Upper lobe of left lung (tissue), 6 donors: ENCODE data around the gene MFSD6. TPM values are rescaled to one million over a fixed set of nuclear protein-coding genes. Genes with fewer than 3 reads are reported as not detected.

Experiments used
- ATAC-seq, 2 donors: fragments of 200-7000 bp; cut with Tn5 transposase; one replicate each; pipeline ENCODE4 v1.9.1; 2022; ENCODE audit warnings: mild to moderate bottlenecking in 2 of 2, moderate library complexity in 2 of 2; ENCODE audit not compliant: low FRiP score in 2 of 2
- DNase-seq, 2 donors: peaks; one replicate each; pipeline ENCODE4 v3.0.0-alpha.2; 2019 to 2020
- H3K27ac ChIP-seq, 4 donors: fragments of 200-600 bp; sonication (generic); one replicate each; pipeline ENCODE4 v1.5.1; 2016 to 2019
- H3K27me3 ChIP-seq, 4 donors: fragments of 200-600 bp; sonication (generic); one replicate each; pipeline ENCODE4 v1.5.1; 2017 to 2019
- H3K36me3 ChIP-seq, 4 donors: fragments of 200-600 bp; sonication (generic); one replicate each; pipeline ENCODE4 v1.5.1; 2016 to 2019
- H3K4me1 ChIP-seq, 4 donors: fragments of 200-600 bp; sonication (generic); one replicate each; pipeline ENCODE4 v1.5.1; 2018 to 2019
- H3K4me3 ChIP-seq, 4 donors: fragments of 200-600 bp; sonication (generic); one replicate each; pipeline ENCODE4 v1.5.1; 2017 to 2019; ENCODE audit warnings: mild to moderate bottlenecking in 2 of 4, moderate library complexity in 1 of 4
- H3K9me3 ChIP-seq, 4 donors: fragments of 200-600 bp; sonication (generic); one replicate each; pipeline ENCODE4 v1.5.1; 2018 to 2019
- CTCF ChIP-seq, 6 experiments: fragments of 450-650 bp in 4 of 6; fragments of 200-600 bp in 2 of 6; sonication (generic) in 2 of 6; IDR thresholded peaks; one replicate each; pipeline ENCODE4 v1.5.1; 2016 to 2019; ENCODE audit warnings: antibody characterized with exemption in 6 of 6
- EP300 ChIP-seq, 4 donors: sonication (generic); formaldehyde crosslinking; IDR thresholded peaks; one replicate each; pipeline ENCODE4 v1.5.1; 2017; ENCODE audit warnings: antibody characterized with exemption in 4 of 4, control low read depth in 2 of 4
- POLR2A ChIP-seq, 4 donors: fragments of 450-650 bp; IDR thresholded peaks; one replicate each; pipeline ENCODE4 v1.5.1; 2016 to 2017; ENCODE audit warnings: antibody characterized with exemption in 4 of 4, mild to moderate bottlenecking in 2 of 4
- POLR2AphosphoS5 ChIP-seq, 2 donors: sonication (generic); formaldehyde crosslinking; IDR thresholded peaks; one replicate each; pipeline ENCODE4 v1.5.1; 2017; ENCODE audit warnings: antibody characterized with exemption in 2 of 2
- WGBS, 2 donors: methylation state at CpG; one replicate each; pipeline ENCODE4 v1.1.5; 2017 to 2018; 5-methylcytosine and 5-hydroxymethylcytosine counted together
- total RNA-seq, 6 donors: library from RNA; depleted of rRNA in 4 of 6; stranded (reverse); fragments of >200 nt in 4 of 6; gene quantifications; one replicate each; pipeline versions ENCODE4 v1.1.0 to v1.2.1, GENCODE V29; 2016 to 2021
- donor health status: DM: no; HTN: no; CAD: no; lungs with moderate emphysema.
- donor health status: DM: no; HTN: yes; CAD: no; lungs with severe emphysema.

The MFSD6 gene
- total RNA-seq, 6 donors from 2014 or later = 46.9 to 136 (median 80.4) TPM

GRCh38 chr2:190362894-190363293 lies 45.3 kb upstream of the MFSD6 start:
- WGBS, 2 donors = 92 to 95% methylated on average over 1 of the region's 1 CpG
- ATAC-seq (no peak), DNase-seq (no peak)
- peaks cover 0 to 43% (median 8%) of the 10 kb centered on the region in 4 donors for H3K36me3 ChIP-seq
- TF ChIP-seq POLR2A (IDR thresholded peaks at IDR 0.05) (no peak), CTCF (IDR thresholded peaks at IDR 0.05) (no peak), EP300 (IDR thresholded peaks at IDR 0.05) (no peak), POLR2AphosphoS5 (IDR thresholded peaks at IDR 0.05) (no peak)
- no peaks in the 10 kb centered on the region for H3K27me3 ChIP-seq
- H3K9me3 ChIP-seq = no peaks in the 10 kb centered on the region
- no peak overlapping the region for H3K27ac ChIP-seq
- H3K4me1 ChIP-seq = peaks cover 11 to 28% (median 22%) of the 10 kb centered on the region in 4 donors
- no peak overlapping the region for H3K4me3 ChIP-seq

- Histone ChIP-seq H3K4me1 (peaks cover 0 to 2% (median 0%) of the 10 kb centered on the region in 4 donors), H3K36me3 (peaks cover 3 to 71% (median 17%) of the 10 kb centered on the region in 4 donors), H3K9me3 (no peaks in the 10 kb centered on the region), H3K4me3 (no peak overlapping the region), H3K27me3 (no peaks in the 10 kb centered on the region), H3K27ac (no peak overlapping the region)
- DNase-seq = no peak
- 94 to 99% methylated on average over 19 of the region's 19 CpGs for WGBS, 2 donors
- ATAC-seq = no peak
- TF ChIP-seq EP300 (IDR thresholded peaks at IDR 0.05) (no peak), POLR2AphosphoS5 (IDR thresholded peaks at IDR 0.05) (no peak), CTCF (IDR thresholded peaks at IDR 0.05) (no peak), POLR2A (IDR thresholded peaks at IDR 0.05) (no peak)
Observed at GRCh38 chr2:190365499-190366204, 42.5 kb upstream of the MFSD6 start.

- no peak for TF ChIP-seq POLR2AphosphoS5 (IDR thresholded peaks at IDR 0.05)
- no peak for TF ChIP-seq EP300 (IDR thresholded peaks at IDR 0.05)
- no peak for TF ChIP-seq CTCF (IDR thresholded peaks at IDR 0.05)
- TF ChIP-seq POLR2A (IDR thresholded peaks at IDR 0.05) = no peak
- H3K36me3 ChIP-seq = peaks cover 7 to 77% (median 22%) of the 10 kb centered on the region in 4 donors
- DNase-seq (no peak), ATAC-seq (no peak)
- no peaks in the 10 kb centered on the region for H3K27me3 ChIP-seq
- 93 to 99% methylated on average over 11 of the region's 11 CpGs for WGBS, 2 donors
- H3K9me3 ChIP-seq = no peaks in the 10 kb centered on the region
- no peaks in the 10 kb centered on the region for H3K4me1 ChIP-seq
- H3K27ac ChIP-seq = no peak overlapping the region
- no peak overlapping the region for H3K4me3 ChIP-seq
Observed at GRCh38 chr2:190366248-190366753, 41.9 kb upstream of the MFSD6 start.

GRCh38 chr2:190367091-190367490 lies 41.1 kb upstream of the MFSD6 start:
- DNase-seq (no peak), ATAC-seq (no peak)
- Histone ChIP-seq H3K27me3 (no peaks in the 10 kb centered on the region), H3K9me3 (no peaks in the 10 kb centered on the region), H3K4me1 (no peaks in the 10 kb centered on the region), H3K4me3 (no peak overlapping the region), H3K36me3 (peaks cover 7 to 81% (median 22%) of the 10 kb centered on the region in 4 donors), H3K27ac (no peak overlapping the region)
- 92 to 93% methylated on average over 4 of the region's 4 CpGs for WGBS, 2 donors
- TF ChIP-seq EP300 (IDR thresholded peaks at IDR 0.05) (no peak), CTCF (IDR thresholded peaks at IDR 0.05) (no peak), POLR2A (IDR thresholded peaks at IDR 0.05) (no peak), POLR2AphosphoS5 (IDR thresholded peaks at IDR 0.05) (no peak)
